GM23338 (cell line): ENCODE measurements around the gene APC2.

Experiments used
- CTCF ChIP-seq, 2 experiments: fragments of 200-600 bp in 1 of 2; sonication (generic) in 1 of 2; conservative IDR thresholded peaks; 2 replicates each; pipeline versions ENCODE4 v1.5.1 to v1.6.1; 2016 to 2017; ENCODE audit warnings: antibody characterized with exemption in 2 of 2, low read depth in 2 of 2, mild to moderate bottlenecking in 2 of 2, moderate library complexity in 1 of 2
- ETS1 ChIP-seq: IDR thresholded peaks from 2 replicates; pipeline ENCODE4 v1.6.1; 2016; ENCODE audit warnings: antibody characterized with exemption
- EZH2 ChIP-seq: fragments of 200-600 bp; sonication (generic); IDR thresholded peaks from one replicate; pipeline ENCODE4 v1.8.0; 2017; ENCODE audit warnings: antibody characterized with exemption, mild to moderate bottlenecking, low read depth; ENCODE audit not compliant: unreplicated experiment
- EZH2phosphoT487 ChIP-seq: fragments of 200-600 bp; sonication (generic); IDR thresholded peaks from one replicate; pipeline ENCODE4 v1.8.1; 2018; ENCODE audit warnings: antibody characterized with exemption; ENCODE audit not compliant: unreplicated experiment
- POLR2AphosphoS5 ChIP-seq: IDR thresholded peaks from 2 replicates; pipeline ENCODE4 v1.6.1; 2016; ENCODE audit warnings: antibody characterized with exemption, low read depth
- TF ChIP-seq, protein P1 (sequence below): IDR thresholded peaks from one replicate; pipeline ENCODE4 v1.6.1; 2018; ENCODE audit warnings: antibody characterized with exemption; ENCODE audit not compliant: unreplicated experiment

DNA sequence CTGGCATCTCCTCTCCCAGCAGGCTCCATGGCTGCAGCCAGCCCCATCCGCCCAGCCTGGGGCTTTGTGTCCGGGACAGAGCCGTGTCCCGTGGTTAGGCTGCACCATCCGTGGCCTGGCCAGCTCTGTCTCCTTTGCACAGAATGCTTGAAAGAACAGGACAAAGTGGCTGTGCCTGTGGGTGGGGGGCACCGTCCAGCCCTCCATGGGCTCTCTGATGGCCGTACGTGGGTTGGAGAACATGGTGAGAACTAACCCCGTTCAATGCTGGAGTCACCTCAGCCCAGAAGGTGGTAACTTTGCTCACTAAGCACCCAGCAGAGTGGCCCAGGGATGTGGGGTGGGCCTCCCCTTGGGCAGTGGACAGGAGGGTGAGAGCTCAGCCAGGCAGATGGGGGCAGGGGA lies 8.9 kb upstream of the APC2 start:
- TF ChIP-seq CTCF (conservative IDR thresholded peaks at IDR 0.05; ENCODE audit: low read depth in 2 of 2) (no peak), POLR2AphosphoS5 (no peak), EZH2 (no peak), ETS1 (no peak), EZH2phosphoT487 (no peak)
- TF ChIP-seq, protein P1, sequence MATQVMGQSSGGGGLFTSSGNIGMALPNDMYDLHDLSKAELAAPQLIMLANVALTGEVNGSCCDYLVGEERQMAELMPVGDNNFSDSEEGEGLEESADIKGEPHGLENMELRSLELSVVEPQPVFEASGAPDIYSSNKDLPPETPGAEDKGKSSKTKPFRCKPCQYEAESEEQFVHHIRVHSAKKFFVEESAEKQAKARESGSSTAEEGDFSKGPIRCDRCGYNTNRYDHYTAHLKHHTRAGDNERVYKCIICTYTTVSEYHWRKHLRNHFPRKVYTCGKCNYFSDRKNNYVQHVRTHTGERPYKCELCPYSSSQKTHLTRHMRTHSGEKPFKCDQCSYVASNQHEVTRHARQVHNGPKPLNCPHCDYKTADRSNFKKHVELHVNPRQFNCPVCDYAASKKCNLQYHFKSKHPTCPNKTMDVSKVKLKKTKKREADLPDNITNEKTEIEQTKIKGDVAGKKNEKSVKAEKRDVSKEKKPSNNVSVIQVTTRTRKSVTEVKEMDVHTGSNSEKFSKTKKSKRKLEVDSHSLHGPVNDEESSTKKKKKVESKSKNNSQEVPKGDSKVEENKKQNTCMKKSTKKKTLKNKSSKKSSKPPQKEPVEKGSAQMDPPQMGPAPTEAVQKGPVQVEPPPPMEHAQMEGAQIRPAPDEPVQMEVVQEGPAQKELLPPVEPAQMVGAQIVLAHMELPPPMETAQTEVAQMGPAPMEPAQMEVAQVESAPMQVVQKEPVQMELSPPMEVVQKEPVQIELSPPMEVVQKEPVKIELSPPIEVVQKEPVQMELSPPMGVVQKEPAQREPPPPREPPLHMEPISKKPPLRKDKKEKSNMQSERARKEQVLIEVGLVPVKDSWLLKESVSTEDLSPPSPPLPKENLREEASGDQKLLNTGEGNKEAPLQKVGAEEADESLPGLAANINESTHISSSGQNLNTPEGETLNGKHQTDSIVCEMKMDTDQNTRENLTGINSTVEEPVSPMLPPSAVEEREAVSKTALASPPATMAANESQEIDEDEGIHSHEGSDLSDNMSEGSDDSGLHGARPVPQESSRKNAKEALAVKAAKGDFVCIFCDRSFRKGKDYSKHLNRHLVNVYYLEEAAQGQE: no peak
